Tibial artery (tissue), 4 donors: ENCODE data around the gene KCNIP4.

ENCODE experiments used
- DNase-seq, 2 donors: peaks; one replicate each; pipeline ENCODE4 v3.0.0-alpha.2; 2019
- H3K27ac ChIP-seq, 2 donors: fragments of 200-600 bp; sonication (generic) in 1 of 2; 1 replicate in 1 of 2; 2 replicates in 1 of 2; pipeline ENCODE4 v1.5.1; 2018 to 2019; ENCODE audit warnings: mild to moderate bottlenecking in 1 of 2
- H3K27me3 ChIP-seq, 2 donors: fragments of 200-600 bp; sonication (generic) in 1 of 2; one replicate each; pipeline versions ENCODE4 v1.5.1 to v1.6.0; 2016 to 2019
- H3K36me3 ChIP-seq, 3 donors: fragments of 200-600 bp; sonication (generic) in 2 of 3; one replicate each; pipeline ENCODE4 v1.5.1; 2016 to 2019; ENCODE audit warnings: mild to moderate bottlenecking in 2 of 3
- H3K4me1 ChIP-seq, 4 donors: fragments of 200-600 bp; sonication (generic) in 2 of 4; 1 replicate in 3 of 4; 2 replicates in 1 of 4; pipeline ENCODE4 v1.5.1; 2016 to 2019
- H3K4me3 ChIP-seq, 2 donors: fragments of 200-600 bp; sonication (generic) in 1 of 2; 1 replicate in 1 of 2; 2 replicates in 1 of 2; pipeline ENCODE4 v1.5.1; 2018 to 2019; ENCODE audit warnings: mild to moderate bottlenecking in 2 of 2
- H3K9me3 ChIP-seq, 3 donors: fragments of 200-600 bp; sonication (generic) in 1 of 3; one replicate each; pipeline ENCODE4 v1.5.1; 2016 to 2019
- CTCF ChIP-seq, 2 experiments: fragments of 200-600 bp in 1 of 2; fragments of 450-650 bp in 1 of 2; IDR thresholded peaks; one replicate each; pipeline ENCODE4 v1.5.1; 2017 to 2019; ENCODE audit warnings: antibody characterized with exemption in 2 of 2, mild to moderate bottlenecking in 1 of 2, moderate library complexity in 1 of 2
- intact Hi-C: fragments of 100-400 bp; cut with DNase I; formaldehyde crosslinking; loops from one replicate; pipeline ENCODE4 v1.15.0; 2023; ENCODE audit warnings: low total_unique reads

The KCNIP4 gene

GRCh38 chr4:21869978-21870745, 78.4 kb downstream of the KCNIP4 start:
- no peak for TF ChIP-seq CTCF (IDR thresholded peaks at IDR 0.05)

GRCh38 chr4:21864686-21865085, 83.9 kb downstream of the KCNIP4 start:
- Histone ChIP-seq H3K4me1 (no peaks in the 10 kb centered on the region), H3K4me3 (no peak overlapping the region), H3K27me3 (no peaks in the 10 kb centered on the region), H3K27ac (no peak overlapping the region), H3K36me3 (no peaks in the 10 kb centered on the region), H3K9me3 (no peaks in the 10 kb centered on the region)
- no peak for TF ChIP-seq CTCF (IDR thresholded peaks at IDR 0.05)
- intact Hi-C loops, result no loop called here
- no peak for DNase-seq

More at GRCh38 chr4:21869978-21870745, 78.4 kb downstream of the KCNIP4 start:
- no peaks in the 10 kb centered on the region for H3K9me3 ChIP-seq
- H3K27me3 ChIP-seq, result no peaks in the 10 kb centered on the region
- DNase-seq, result no peak
- H3K4me3 ChIP-seq, result no peak overlapping the region
- H3K36me3 ChIP-seq, result no peaks in the 10 kb centered on the region
- no peaks in the 10 kb centered on the region for H3K4me1 ChIP-seq
- intact Hi-C loops, result no loop called here
- H3K27ac ChIP-seq, result no peak overlapping the region

- H3K4me1 ChIP-seq, result no peaks in the 10 kb centered on the region
- no peak for DNase-seq
- intact Hi-C loops, result no loop called here
- H3K36me3 ChIP-seq, result no peaks in the 10 kb centered on the region
- TF ChIP-seq CTCF (IDR thresholded peaks at IDR 0.05), result no peak
- H3K9me3 ChIP-seq, result no peaks in the 10 kb centered on the region
- H3K27me3 ChIP-seq, result no peaks in the 10 kb centered on the region
- no peak overlapping the region for H3K4me3 ChIP-seq
- H3K27ac ChIP-seq, result no peak overlapping the region
Observed at GRCh38 chr4:21862917-21863316, 85.7 kb downstream of the KCNIP4 start.

- TF ChIP-seq CTCF (IDR thresholded peaks at IDR 0.05), result no peak
- H3K27ac ChIP-seq, result no peak overlapping the region
- no peaks in the 10 kb centered on the region for H3K9me3 ChIP-seq
- H3K4me3 ChIP-seq, result no peak overlapping the region
- H3K4me1 ChIP-seq, result no peaks in the 10 kb centered on the region
- H3K27me3 ChIP-seq, result no peaks in the 10 kb centered on the region
- intact Hi-C loops, result no loop called here
- H3K36me3 ChIP-seq, result no peaks in the 10 kb centered on the region
- DNase-seq, result no peak
Observed at GRCh38 chr4:21858971-21859370, 89.6 kb downstream of the KCNIP4 start.

GRCh38 chr4:21856754-21857153, 91.8 kb downstream of the KCNIP4 start:
- H3K4me1 ChIP-seq, result no peaks in the 10 kb centered on the region
- no peak overlapping the region for H3K4me3 ChIP-seq
- TF ChIP-seq CTCF (IDR thresholded peaks at IDR 0.05), result no peak
- H3K27me3 ChIP-seq, result no peaks in the 10 kb centered on the region
- intact Hi-C loops, result no loop called here
- H3K36me3 ChIP-seq, result no peaks in the 10 kb centered on the region
- H3K27ac ChIP-seq, result no peak overlapping the region
- no peaks in the 10 kb centered on the region for H3K9me3 ChIP-seq
- DNase-seq, result no peak
